Measurements from ENCODE around the gene SFT2D3.

Gene SFT2D3

GRCh38 chr2:127654838-127655175, 46.5 kb upstream of the SFT2D3 start:
- no peak overlapping the region for H3K4me3 Mint-ChIP-seq

GRCh38 chr2:127655209-127656073, 45.9 kb upstream of the SFT2D3 start:
- no peaks in the 10 kb centered on the region for H3K36me3 Mint-ChIP-seq (ENCODE audit: low read depth)
- H3K27ac Mint-ChIP-seq, result no peak overlapping the region
- no peak for TF ChIP-seq CTCF (IDR thresholded peaks at IDR 0.05; ENCODE audit: unreplicated experiment in 3 of 3)
- H3K9me3 Mint-ChIP-seq, result no peaks in the 10 kb centered on the region
- H3K4me1 Mint-ChIP-seq, result peaks cover 21% of the 10 kb centered on the region
- no peak overlapping the region for H3K4me3 Mint-ChIP-seq
- peaks cover 23% of the 10 kb centered on the region for H3K27me3 Mint-ChIP-seq (ENCODE audit: low read depth)

More at GRCh38 chr2:127654838-127655175, 46.5 kb upstream of the SFT2D3 start:
- Mint-ChIP-seq H3K4me1 (peaks cover 21% of the 10 kb centered on the region), H3K9me3 (no peaks in the 10 kb centered on the region), H3K27me3 (ENCODE audit: low read depth) (peaks cover 20% of the 10 kb centered on the region), H3K36me3 (ENCODE audit: low read depth) (no peaks in the 10 kb centered on the region), H3K27ac (no peak overlapping the region)
- no peak for TF ChIP-seq CTCF (IDR thresholded peaks at IDR 0.05; ENCODE audit: unreplicated experiment in 3 of 3)

- Mint-ChIP-seq H3K27ac (no peak overlapping the region), H3K36me3 (ENCODE audit: low read depth) (no peaks in the 10 kb centered on the region), H3K9me3 (no peaks in the 10 kb centered on the region), H3K4me1 (peaks cover 21% of the 10 kb centered on the region), H3K27me3 (ENCODE audit: low read depth) (peaks cover 29% of the 10 kb centered on the region), H3K4me3 (no peak overlapping the region)
- TF ChIP-seq CTCF (IDR thresholded peaks at IDR 0.05; ENCODE audit: unreplicated experiment in 3 of 3), result no peak
These were observed 44.6 kb upstream of the SFT2D3 start for GRCh38 chr2:127656569-127657231.

- no peak overlapping the region for H3K27ac Mint-ChIP-seq
- TF ChIP-seq CTCF (IDR thresholded peaks at IDR 0.05; ENCODE audit: unreplicated experiment in 3 of 3), result no peak
- no peaks in the 10 kb centered on the region for H3K36me3 Mint-ChIP-seq (ENCODE audit: low read depth)
- H3K9me3 Mint-ChIP-seq, result no peaks in the 10 kb centered on the region
- H3K4me1 Mint-ChIP-seq, result peaks cover 16% of the 10 kb centered on the region
- peaks cover 33% of the 10 kb centered on the region for H3K27me3 Mint-ChIP-seq (ENCODE audit: low read depth)
- H3K4me3 Mint-ChIP-seq, result no peak overlapping the region
These were observed 44.1 kb upstream of the SFT2D3 start for GRCh38 chr2:127657232-127657595.

GRCh38 chr2:127658146-127658545, 43.2 kb upstream of the SFT2D3 start:
- Mint-ChIP-seq H3K9me3 (no peaks in the 10 kb centered on the region), H3K27ac (no peak overlapping the region), H3K27me3 (ENCODE audit: low read depth) (peaks cover 33% of the 10 kb centered on the region), H3K4me1 (peaks cover 8% of the 10 kb centered on the region), H3K36me3 (ENCODE audit: low read depth) (no peaks in the 10 kb centered on the region), H3K4me3 (no peak overlapping the region)
- no peak for TF ChIP-seq CTCF (IDR thresholded peaks at IDR 0.05; ENCODE audit: unreplicated experiment in 3 of 3)

Measured in nephron (organoid).